DMS79 treated with DMSO at 0.1 percent for 48 hours (cell line): ENCODE results near the gene USP17L27.
"Not testable (repeated sequence)": the region's sequence is repeated elsewhere in the genome, so short reads cannot be mapped to it uniquely, and the experiment has no call there.

Experiments used
- DNase-seq: peaks from one replicate; lab custom pipeline; 2025; lab: John Stamatoyannopoulos, UW

USP17L27 gene, protein sequence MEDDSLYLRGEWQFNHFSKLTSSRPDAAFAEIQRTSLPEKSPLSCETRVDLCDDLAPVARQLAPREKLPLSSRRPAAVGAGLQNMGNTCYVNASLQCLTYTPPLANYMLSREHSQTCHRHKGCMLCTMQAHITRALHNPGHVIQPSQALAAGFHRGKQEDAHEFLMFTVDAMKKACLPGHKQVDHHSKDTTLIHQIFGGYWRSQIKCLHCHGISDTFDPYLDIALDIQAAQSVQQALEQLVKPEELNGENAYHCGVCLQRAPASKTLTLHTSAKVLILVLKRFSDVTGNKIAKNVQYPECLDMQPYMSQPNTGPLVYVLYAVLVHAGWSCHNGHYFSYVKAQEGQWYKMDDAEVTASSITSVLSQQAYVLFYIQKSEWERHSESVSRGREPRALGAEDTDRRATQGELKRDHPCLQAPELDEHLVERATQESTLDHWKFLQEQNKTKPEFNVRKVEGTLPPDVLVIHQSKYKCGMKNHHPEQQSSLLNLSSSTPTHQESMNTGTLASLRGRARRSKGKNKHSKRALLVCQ

DNA sequence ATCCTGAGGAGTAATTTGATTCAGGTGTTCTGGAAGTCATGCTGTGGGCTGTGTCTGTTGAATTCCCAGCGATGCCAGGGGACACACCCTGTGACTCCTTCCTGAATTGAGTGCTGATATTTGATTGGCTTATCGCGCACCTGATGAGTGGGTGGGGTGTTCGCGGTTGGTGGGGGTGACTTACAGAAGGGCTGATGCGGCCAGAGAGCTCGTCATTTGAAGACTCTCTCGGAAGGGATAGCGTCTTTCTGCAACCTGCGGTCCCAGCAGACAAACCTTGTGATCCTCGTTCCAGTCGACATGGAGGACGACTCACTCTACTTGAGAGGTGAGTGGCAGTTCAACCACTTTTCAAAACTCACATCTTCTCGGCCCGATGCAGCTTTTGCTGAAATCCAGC is at the start of gene USP17L27:
Gene USP17L27, plus strand, starts transcription at position 301 of the 400 bp plus-strand sequence. Its CDS starts 0 bp downstream, at position 301.
- not testable (repeated sequence) for DNase-seq

DNA sequence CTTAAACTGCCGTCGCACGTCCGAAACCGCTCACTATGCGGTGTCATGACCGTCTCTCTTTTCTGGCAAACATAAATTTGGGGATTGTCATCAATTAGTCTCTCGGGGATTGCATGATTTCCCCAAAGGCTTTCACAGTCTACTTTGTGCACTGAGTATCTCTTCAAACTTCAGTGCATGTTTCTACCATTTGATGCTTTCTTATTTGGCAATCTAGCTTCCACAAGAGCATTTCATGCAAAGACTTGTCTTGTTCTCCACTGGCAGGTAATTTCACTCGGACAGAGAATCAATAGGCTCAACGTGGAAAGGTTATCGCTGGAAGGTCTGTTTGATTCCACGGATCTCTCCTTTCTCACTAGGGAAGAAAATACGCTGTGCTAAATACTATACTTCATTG is 19.8 kb upstream of the USP17L27 start:
- DNase-seq: not testable (repeated sequence)

DNA sequence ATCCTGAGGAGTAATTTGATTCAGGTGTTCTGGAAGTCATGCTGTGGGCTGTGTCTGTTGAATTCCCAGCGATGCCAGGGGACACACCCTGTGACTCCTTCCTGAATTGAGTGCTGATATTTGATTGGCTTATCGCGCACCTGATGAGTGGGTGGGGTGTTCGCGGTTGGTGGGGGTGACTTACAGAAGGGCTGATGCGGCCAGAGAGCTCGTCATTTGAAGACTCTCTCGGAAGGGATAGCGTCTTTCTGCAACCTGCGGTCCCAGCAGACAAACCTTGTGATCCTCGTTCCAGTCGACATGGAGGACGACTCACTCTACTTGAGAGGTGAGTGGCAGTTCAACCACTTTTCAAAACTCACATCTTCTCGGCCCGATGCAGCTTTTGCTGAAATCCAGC is 19.1 kb upstream of the USP17L27 start, which contains the start of gene USP17L24:
Gene USP17L24, plus strand, starts transcription at position 301 of the 400 bp plus-strand sequence. Its CDS starts 0 bp downstream, at position 301.
- not testable (repeated sequence) for DNase-seq

DNA sequence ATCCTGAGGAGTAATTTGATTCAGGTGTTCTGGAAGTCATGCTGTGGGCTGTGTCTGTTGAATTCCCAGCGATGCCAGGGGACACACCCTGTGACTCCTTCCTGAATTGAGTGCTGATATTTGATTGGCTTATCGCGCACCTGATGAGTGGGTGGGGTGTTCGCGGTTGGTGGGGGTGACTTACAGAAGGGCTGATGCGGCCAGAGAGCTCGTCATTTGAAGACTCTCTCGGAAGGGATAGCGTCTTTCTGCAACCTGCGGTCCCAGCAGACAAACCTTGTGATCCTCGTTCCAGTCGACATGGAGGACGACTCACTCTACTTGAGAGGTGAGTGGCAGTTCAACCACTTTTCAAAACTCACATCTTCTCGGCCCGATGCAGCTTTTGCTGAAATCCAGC is 14.3 kb upstream of the USP17L27 start, which contains the start of gene USP17L25:
Gene USP17L25, plus strand, starts transcription at position 301 of the 400 bp plus-strand sequence. Its CDS starts 0 bp downstream, at position 301.
- DNase-seq: not testable (repeated sequence)

DNA sequence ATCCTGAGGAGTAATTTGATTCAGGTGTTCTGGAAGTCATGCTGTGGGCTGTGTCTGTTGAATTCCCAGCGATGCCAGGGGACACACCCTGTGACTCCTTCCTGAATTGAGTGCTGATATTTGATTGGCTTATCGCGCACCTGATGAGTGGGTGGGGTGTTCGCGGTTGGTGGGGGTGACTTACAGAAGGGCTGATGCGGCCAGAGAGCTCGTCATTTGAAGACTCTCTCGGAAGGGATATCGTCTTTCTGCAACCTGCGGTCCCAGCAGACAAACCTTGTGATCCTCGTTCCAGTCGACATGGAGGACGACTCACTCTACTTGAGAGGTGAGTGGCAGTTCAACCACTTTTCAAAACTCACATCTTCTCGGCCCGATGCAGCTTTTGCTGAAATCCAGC is 9.6 kb upstream of the USP17L27 start, which contains the start of gene USP17L26:
Gene USP17L26, plus strand, starts transcription at position 301 of the 400 bp plus-strand sequence. Its CDS starts 0 bp downstream, at position 301.
- DNase-seq: not testable (repeated sequence)

DNA sequence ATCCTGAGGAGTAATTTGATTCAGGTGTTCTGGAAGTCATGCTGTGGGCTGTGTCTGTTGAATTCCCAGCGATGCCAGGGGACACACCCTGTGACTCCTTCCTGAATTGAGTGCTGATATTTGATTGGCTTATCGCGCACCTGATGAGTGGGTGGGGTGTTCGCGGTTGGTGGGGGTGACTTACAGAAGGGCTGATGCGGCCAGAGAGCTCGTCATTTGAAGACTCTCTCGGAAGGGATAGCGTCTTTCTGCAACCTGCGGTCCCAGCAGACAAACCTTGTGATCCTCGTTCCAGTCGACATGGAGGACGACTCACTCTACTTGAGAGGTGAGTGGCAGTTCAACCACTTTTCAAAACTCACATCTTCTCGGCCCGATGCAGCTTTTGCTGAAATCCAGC is 4.8 kb upstream of the USP17L27 start, which contains the start of gene USP17L5:
Gene USP17L5, plus strand, starts transcription at position 301 of the 400 bp plus-strand sequence. Its CDS starts 0 bp downstream, at position 301.
- not testable (repeated sequence) for DNase-seq

DNA sequence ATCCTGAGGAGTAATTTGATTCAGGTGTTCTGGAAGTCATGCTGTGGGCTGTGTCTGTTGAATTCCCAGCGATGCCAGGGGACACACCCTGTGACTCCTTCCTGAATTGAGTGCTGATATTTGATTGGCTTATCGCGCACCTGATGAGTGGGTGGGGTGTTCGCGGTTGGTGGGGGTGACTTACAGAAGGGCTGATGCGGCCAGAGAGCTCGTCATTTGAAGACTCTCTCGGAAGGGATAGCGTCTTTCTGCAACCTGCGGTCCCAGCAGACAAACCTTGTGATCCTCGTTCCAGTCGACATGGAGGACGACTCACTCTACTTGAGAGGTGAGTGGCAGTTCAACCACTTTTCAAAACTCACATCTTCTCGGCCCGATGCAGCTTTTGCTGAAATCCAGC is 4.6 kb downstream of the USP17L27 start, which contains the start of gene USP17L28:
Gene USP17L28, plus strand, starts transcription at position 301 of the 400 bp plus-strand sequence. Its CDS starts 0 bp downstream, at position 301.
- DNase-seq: not testable (repeated sequence)

DNA sequence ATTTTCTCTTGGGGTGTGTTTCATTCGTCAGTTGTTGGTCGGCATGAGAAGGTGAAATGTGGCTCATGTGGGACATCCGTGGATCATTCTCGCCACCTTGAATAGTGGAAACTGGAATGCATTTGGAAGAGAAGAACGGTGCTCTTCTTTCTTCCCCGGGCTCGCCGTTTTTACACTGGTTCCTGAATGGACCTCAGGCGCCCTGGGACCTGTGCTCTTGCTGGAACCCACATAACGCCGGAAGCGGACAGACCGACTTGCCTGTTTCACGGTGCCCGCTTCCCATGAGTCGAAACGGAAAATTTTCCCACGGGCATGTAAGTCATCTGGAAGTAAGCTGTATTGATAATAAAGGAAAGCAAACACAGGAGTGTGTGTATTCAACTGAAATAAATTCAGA is 6.9 kb downstream of the USP17L27 start:
- not testable (repeated sequence) for DNase-seq

DNA sequence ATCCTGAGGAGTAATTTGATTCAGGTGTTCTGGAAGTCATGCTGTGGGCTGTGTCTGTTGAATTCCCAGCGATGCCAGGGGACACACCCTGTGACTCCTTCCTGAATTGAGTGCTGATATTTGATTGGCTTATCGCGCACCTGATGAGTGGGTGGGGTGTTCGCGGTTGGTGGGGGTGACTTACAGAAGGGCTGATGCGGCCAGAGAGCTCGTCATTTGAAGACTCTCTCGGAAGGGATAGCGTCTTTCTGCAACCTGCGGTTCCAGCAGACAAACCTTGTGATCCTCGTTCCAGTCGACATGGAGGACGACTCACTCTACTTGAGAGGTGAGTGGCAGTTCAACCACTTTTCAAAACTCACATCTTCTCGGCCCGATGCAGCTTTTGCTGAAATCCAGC is 9.4 kb downstream of the USP17L27 start, which contains the start of gene USP17L29:
Gene USP17L29, plus strand, starts transcription at position 301 of the 400 bp plus-strand sequence. Its CDS starts 0 bp downstream, at position 301.
- not testable (repeated sequence) for DNase-seq

DNA sequence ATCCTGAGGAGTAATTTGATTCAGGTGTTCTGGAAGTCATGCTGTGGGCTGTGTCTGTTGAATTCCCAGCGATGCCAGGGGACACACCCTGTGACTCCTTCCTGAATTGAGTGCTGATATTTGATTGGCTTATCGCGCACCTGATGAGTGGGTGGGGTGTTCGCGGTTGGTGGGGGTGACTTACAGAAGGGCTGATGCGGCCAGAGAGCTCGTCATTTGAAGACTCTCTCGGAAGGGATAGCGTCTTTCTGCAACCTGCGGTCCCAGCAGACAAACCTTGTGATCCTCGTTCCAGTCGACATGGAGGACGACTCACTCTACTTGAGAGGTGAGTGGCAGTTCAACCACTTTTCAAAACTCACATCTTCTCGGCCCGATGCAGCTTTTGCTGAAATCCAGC is 18.9 kb downstream of the USP17L27 start, which contains the start of gene USP17L30:
Gene USP17L30, plus strand, starts transcription at position 301 of the 400 bp plus-strand sequence. Its CDS starts 0 bp downstream, at position 301.
- DNase-seq: not testable (repeated sequence)

DNA sequence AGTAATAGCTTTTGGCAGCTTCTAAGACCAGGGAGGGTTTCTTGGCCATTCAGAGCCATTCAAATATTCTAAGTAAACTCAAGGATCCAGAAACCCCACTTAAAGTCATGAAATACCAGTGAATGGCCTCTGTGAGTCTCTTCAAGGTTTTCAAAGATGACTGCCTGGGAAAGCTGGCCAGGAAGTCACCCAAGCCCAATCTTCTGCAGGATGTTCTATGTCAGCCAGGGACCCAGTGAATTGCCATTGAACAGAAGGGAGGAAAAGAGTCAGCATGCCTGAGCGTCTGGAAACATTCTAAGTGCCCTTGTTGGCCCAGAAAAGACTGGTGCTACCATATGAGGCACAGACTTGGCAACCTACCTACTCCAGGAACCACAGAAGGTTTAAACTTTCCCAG is 35.9 kb downstream of the USP17L27 start:
- not testable (repeated sequence) for DNase-seq

DNA sequence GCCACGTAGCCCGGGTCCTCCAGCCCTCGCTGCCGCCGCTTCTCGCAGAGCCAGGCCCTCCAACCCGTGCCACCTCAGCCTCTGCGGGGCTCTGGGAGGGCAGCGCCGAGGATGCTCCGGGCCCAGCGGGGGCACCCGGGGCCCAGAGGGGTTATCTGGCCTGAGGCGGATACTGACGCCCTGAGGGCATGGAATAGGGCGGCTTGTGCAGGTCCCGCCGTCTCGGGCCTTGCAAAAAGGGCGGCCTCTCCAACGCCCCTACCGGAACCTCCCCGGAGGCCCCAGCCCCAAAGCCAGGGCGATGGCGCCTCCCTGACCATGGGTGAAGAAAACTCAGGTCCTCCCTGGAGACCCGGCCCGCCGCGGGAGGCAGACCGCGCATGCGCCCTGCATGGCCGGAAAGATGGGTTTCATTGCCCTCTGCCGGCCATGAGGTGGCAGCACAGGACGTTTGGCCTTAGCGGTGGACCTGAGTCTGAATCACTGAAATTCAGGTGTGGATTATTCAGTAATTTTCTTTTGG is 37.1 kb downstream of the USP17L27 start:
- DNase-seq: not testable (repeated sequence)

DNA sequence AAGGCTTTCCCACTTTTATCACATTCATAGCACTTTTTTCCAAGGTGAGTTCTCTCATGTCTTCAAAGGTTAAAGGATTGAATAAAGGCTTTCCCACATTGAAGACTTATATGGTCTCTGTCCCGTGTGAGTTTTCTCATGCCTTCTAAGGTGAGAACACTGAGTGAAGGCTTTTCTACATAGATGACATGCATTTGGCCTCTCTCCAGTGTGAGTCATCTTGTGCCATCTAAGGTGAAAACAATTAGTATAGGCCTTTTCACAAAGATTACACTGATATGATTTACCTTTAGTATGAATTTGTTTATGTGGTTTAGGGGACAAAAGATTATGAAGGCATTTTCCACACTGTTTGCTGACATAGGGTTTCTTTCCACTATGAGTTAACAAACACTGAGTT is 40.2 kb downstream of the USP17L27 start:
- no peak for DNase-seq

DNA sequence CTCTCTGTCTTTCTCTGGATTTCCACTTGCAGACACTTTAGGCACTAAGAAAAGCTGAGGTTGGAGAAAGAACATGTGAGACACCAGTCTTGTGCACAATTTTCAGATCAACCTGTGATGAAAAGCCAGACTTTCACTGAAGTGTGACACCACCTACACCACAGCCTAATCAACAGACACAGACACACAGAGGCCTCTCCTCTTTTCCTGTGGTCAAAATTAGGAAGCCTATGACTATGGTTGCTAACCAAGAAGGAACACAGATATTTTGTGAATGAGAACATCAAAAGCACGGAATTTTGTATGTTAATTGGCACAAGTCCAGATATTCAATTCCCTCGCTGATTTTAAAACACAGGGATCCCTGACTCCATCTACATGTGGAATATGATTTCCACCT is 45.1 kb downstream of the USP17L27 start:
- not testable (repeated sequence) for DNase-seq
